Activated T-cell treated with anti-CD3 and anti-CD28 coated beads for 4 hours (primary cell): ENCODE data around the gene BPIFB1.

ENCODE experiments used
- DNase-seq: peaks from one replicate; pipeline ENCODE4 v3.0.0-alpha.2; 2020

BPIFB1 gene

GRCh38 chr20:33275215-33275614 is 7.8 kb upstream of the BPIFB1 start:
- DNase-seq: no peak

DNA sequence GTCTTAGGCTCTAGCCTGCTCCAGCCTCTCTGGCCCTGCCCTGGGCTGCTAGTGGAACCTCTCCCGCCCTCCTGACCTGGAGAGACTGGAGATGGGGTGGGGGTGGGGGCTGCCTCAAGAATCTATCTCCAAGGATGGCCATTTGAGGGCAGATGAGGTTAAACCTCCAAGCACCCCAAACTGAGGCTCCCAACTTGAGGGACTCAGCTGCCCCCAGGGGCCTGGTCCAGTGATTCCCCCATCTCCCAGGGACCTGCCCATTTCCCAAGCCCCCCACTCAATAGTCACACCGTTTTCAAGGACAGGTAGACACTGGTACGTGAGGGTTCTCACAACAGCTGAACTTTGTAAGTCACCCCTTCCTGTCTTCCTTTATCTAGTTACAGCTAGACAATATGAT is 7.1 kb upstream of the BPIFB1 start:
- DNase-seq: no peak

- no peak for DNase-seq
These were observed 6.5 kb upstream of the BPIFB1 start for GRCh38 chr20:33276303-33277113.

- no peak for DNase-seq
These were observed 5.3 kb upstream of the BPIFB1 start for GRCh38 chr20:33277471-33278441.

GRCh38 chr20:33278700-33279099 is 4.3 kb upstream of the BPIFB1 start:
- no peak for DNase-seq

DNA sequence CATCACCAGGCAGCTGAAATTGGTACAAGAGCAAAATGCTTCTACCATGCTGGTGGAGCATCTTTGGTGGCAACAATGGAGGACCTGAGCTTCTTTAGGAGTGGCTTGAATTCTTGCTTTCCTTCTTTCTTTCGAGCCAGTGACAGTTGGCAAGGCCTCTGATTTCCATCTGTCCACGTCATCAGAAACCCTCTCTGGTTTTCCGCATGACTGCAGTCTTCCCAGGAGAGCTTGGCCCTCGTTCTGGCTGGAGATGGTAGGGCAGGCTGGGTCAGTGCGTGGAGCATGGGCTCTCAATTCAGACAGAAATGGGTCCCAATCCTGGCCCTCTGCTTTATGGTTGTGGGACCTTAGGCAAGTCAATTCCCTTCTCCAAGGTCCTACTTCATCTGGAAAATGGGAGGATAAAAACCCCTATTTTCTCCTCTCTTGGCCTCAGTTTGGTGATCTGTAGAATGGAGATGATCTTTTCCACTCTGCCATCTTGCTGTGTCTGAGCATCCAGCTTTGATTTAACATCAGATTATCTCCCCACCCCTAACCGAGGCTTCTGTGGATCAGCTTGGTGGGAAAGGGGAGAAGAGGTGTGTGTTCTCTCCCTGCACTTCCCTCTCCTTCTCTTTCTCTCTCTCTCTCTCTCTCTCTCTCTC is 3.6 kb upstream of the BPIFB1 start:
- no peak for DNase-seq

GRCh38 chr20:33280000-33280680 is 2.9 kb upstream of the BPIFB1 start:
- no peak for DNase-seq

- DNase-seq: no peak
These were observed 2.2 kb upstream of the BPIFB1 start for GRCh38 chr20:33280775-33281174.

DNA sequence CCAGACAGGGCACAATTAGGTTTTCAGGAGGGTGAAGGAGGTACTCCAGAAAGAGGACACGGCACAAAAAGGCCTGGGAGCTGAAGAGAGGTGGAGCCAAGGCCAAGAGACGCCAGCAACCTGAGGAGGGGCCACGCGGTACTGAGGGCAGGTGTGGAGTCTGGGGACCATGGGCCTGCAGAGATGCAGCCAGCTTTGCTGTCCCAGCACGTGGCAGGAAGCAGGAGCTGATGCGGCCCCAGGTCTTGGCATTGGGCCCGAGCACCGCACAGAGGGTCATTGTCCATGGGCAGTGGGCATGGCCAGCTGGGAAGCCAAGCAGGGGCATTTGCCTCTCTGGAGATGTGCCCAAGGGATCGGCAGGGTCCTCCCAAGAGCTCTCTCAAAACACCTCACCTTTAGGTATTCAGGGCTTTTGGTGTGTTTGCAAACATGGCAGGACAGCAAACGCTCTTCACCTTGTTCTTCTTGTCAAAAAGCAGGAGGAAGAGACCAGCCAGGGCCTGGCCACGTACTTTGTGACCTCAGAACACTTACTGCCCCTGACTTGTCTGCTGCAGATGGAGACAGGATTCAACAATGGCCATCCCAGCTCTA is 1.4 kb upstream of the BPIFB1 start:
- DNase-seq: no peak

- DNase-seq: no peak
These were observed 649 bp upstream of the BPIFB1 start for GRCh38 chr20:33282196-33282934.

- DNase-seq: no peak
These were observed 1.3 kb downstream of the BPIFB1 start for GRCh38 chr20:33284284-33284683.

DNA sequence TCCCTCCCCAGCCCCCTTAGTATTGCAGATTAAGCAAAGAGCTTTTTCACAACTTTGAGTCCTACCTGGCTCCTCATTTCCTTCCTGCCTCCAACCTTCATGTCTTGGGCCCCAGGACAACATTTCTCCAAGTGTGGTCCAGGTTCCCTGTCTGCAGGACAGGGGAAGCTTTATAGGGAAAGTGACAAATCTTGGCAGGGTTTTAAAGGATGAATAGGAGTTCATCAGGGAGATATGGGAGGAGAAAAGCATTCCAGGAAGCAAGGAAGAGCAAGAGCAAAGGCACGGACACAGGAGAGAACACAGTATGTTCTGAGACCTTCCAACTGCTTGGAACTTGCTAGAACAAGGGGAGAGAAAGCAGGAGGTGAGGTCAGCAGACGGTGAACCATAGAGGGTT is 1.9 kb downstream of the BPIFB1 start:
- DNase-seq: no peak

GRCh38 chr20:33285861-33286495 is 3.0 kb downstream of the BPIFB1 start:
- DNase-seq: no peak

GRCh38 chr20:33287884-33288283 is 4.9 kb downstream of the BPIFB1 start:
- no peak for DNase-seq

- DNase-seq: no peak
These were observed 7.8 kb downstream of the BPIFB1 start for GRCh38 chr20:33290852-33291251.

DNA sequence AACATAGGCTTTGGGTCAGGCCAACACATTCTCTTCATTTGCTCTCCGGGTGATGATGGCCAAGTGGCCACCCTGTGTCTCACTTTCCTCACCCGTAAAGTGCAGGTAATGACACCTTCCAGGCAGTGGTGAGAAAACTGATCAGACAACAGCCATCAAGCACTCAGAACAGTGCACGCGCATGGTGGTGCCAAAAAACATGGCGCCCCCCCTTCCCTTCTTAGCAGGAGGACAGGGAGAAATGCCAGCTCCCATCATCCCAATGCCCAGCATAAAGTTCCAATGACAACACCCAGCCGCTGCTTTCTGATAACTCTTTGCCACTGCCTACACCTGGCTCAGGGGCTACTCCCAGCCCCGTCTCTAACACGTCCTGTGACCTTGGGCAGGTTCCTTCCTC is 8.4 kb downstream of the BPIFB1 start:
- no peak for DNase-seq

GRCh38 chr20:33291830-33292355 is 8.9 kb downstream of the BPIFB1 start:
- peak; percentile 54 for DNase-seq

- DNase-seq: no peak
These were observed 13.2 kb downstream of the BPIFB1 start for GRCh38 chr20:33296206-33296605.

DNA sequence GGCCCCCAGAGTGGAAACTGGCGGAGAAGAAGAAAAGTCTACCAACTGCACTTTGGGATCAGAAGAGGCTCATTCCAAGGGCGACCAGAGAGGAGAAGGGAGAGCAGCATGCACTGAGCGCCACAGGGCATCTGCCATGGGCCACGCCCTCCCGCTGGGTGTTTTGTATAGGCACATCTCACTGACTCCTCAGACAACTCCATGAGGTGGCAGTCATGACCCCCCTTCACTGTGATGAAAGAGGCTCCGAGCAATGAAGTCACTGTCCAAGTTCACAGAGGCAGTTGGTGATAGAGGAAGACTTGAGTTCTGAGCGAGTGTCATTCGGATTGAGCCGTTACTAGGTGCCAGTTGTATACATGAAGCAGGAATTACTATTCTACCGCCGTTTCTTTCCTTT is 15.4 kb downstream of the BPIFB1 start:
- no peak for DNase-seq

GRCh38 chr20:33299111-33299603 is 16.1 kb downstream of the BPIFB1 start:
- DNase-seq: peak; percentile 64
